A549 (cell line): ENCODE measurements around the gene TMEM86B. TPM values are rescaled to one million over a fixed set of nuclear protein-coding genes. Genes with fewer than 3 reads are reported as not detected.

Experiments used
- ATAC-seq, 2 experiments: fragments of 200-7000 bp in 1 of 2; fragments of >200 bp in 1 of 2; cut with Nextera tagmentation in 1 of 2; cut with Tn5 transposase in 1 of 2; 3 replicates each; pipeline versions ENCODE4 v1.8.0 to v1.9.1; 2018 to 2020; ENCODE audit warnings: mild to moderate bottlenecking in 1 of 2, moderate library complexity in 1 of 2
- CTCF ChIA-PET: fragments of 300-600 bp; sonication (Branson Sonifier 250); formaldehyde crosslinking; extraction: SDS; loops from one replicate; lab custom pipeline; 2021; ENCODE audit warnings: antibody characterized with exemption, inconsistent platforms; lab: Yijun Ruan, JAX
- POLR2A ChIA-PET: fragments of 350-600 bp; formaldehyde crosslinking; extraction: SDS; loops from one replicate; lab custom pipeline; 2021; ENCODE audit warnings: antibody characterized with exemption, inconsistent platforms; lab: Yijun Ruan, JAX
- DNase-seq, 2 experiments: peaks; one replicate each; pipeline versions ENCODE4 v3.0.0 to v3.0.0-alpha.2; 2011 to 2016; ENCODE audit warnings: low read depth in 1 of 2, low spot score in 1 of 2
- FAIRE-seq: peaks from 2 replicates; lab custom pipeline; 2011; peaks lifted over from hg19 to GRCh38; lab: Jason Lieb, UNC
- H3K27ac ChIP-seq, 2 experiments: fragments of >200 bp; sonication (Bioruptor Twin); formaldehyde crosslinking; 3 replicates each; pipeline ENCODE4 v1.5.1; 2016 to 2017
- H3K4me1 ChIP-seq: fragments of >200 bp; sonication (Bioruptor Twin); formaldehyde crosslinking; 3 replicates; pipeline ENCODE4 v1.6.1; 2016
- H3K4me2 ChIP-seq: fragments of >200 bp; sonication (Bioruptor Twin); formaldehyde crosslinking; 3 replicates; pipeline ENCODE4 v1.6.1; 2016
- H3K4me3 ChIP-seq: fragments of >200 bp; sonication (Bioruptor Twin); formaldehyde crosslinking; 3 replicates; pipeline ENCODE4 v1.5.1; 2016
- H3K9me3 ChIP-seq: fragments of >200 bp; sonication (Bioruptor Twin); formaldehyde crosslinking; 3 replicates; pipeline ENCODE4 v1.6.1; 2016
- BCL3 ChIP-seq: fragments of >200 bp; sonication (Bioruptor Twin); formaldehyde crosslinking; IDR thresholded peaks from 3 replicates; pipeline ENCODE4 v1.6.1; 2016
- BHLHE40 ChIP-seq: IDR thresholded peaks from 2 replicates; pipeline ENCODE4 v1.6.1; 2012; ENCODE audit warnings: low read depth, low read length, inconsistent platforms
- CBX8 ChIP-seq: fragments of 200-600 bp; sonication (generic); IDR thresholded peaks from 2 replicates; pipeline ENCODE4 v1.6.1; 2016
- FOSL2 ChIP-seq, 2 experiments: fragments of 450-650 bp in 1 of 2; fragments of >200 bp in 1 of 2; sonication (Bioruptor Twin) in 1 of 2; formaldehyde crosslinking; IDR thresholded peaks; 2 replicates each; pipeline versions ENCODE4 v1.5.0 to v1.6.1; 2016 to 2020; ENCODE audit warnings: mild to moderate bottlenecking in 1 of 2, moderate library complexity in 1 of 2
- HOXB5 ChIP-seq: fragments of 250-450 bp; sonication (Bioruptor Pico); IDR thresholded peaks from 2 replicates; pipeline ENCODE4 v1.5.0; 2020; ENCODE audit warnings: mild to moderate bottlenecking, moderate library complexity
- MYC ChIP-seq: IDR thresholded peaks from 2 replicates; pipeline ENCODE4 v1.6.1; 2012; ENCODE audit warnings: mild to moderate bottlenecking, inconsistent platforms, low read length, improper control_type of control experiment, borderline replicate concordance
- RFX5 ChIP-seq: fragments of 450-650 bp; IDR thresholded peaks from 2 replicates; pipeline ENCODE4 v1.7.1; 2014; ENCODE audit warnings: antibody characterized with exemption, mild to moderate bottlenecking, moderate library complexity
- TFCP2L1 ChIP-seq: fragments of 250-450 bp; sonication (Bioruptor Pico); IDR thresholded peaks from 2 replicates; pipeline ENCODE4 v1.5.0; 2021; ENCODE audit warnings: mild to moderate bottlenecking
- ZFP36 ChIP-seq: fragments of 450-650 bp; IDR thresholded peaks from 2 replicates; pipeline ENCODE4 v1.6.1; 2014; ENCODE audit warnings: borderline replicate concordance; ENCODE audit not compliant: partially characterized antibody
- WGBS: methylation state at CpG from one replicate; pipeline ENCODE4 v1.1.6; 2017; ENCODE audit errors: missing lambda C conversion rate; 5-methylcytosine and 5-hydroxymethylcytosine counted together
- polyA plus RNA-seq, 4 experiments: library from polyadenylated mRNA; depleted of rRNA in 3 of 4; stranded (reverse); fragments of >200 nt; fragmentation: RNase III in 1 of 4; extraction: RNeasy Plus Mini Kit Qiagen cat#74134 plus additional on column Dnase treatment in 1 of 4; gene quantifications; 2 replicates in 3 of 4; 3 replicates in 1 of 4; pipeline ENCODE4 v1.2.3, GENCODE V29; 2011 to 2017
- small RNA-seq, 6 experiments: library from RNA; depleted of rRNA; stranded (forward); fragments of <200 nt; gene quantifications; one replicate each; pipeline ENCODE3, GENCODE V24; 2012
- TF ChIP-seq, protein P1 (sequence below): IDR thresholded peaks from 2 replicates; pipeline ENCODE4 v1.6.1; 2012; ENCODE audit warnings: low read depth, borderline replicate concordance

TMEM86B gene
- polyA plus RNA-seq, 2 of the 4 experiments (the other 2 are of a cell fraction) = 1.6 to 3.4 TPM

- TF ChIP-seq HOXB5 (CRISPR knock-in tag) (peak; percentile 53; the same call in 1 of the 2 replicates), MYC (no peak), BHLHE40 (peak; percentile 85)
- TF ChIP-seq, all 56 proteins: peak for 7
These were observed 48.7 kb downstream of the TMEM86B start, which contains the start of gene SYT5 (continued) for GRCh38 chr19:55179606-55180484.

GRCh38 chr19:55178781-55179599, 49.6 kb downstream of the TMEM86B start:
- Histone ChIP-seq H3K9me3 (no peaks in the 10 kb centered on the region), H3K27ac (no peak overlapping the region; a peak in 1 of 6 replicates), H3K4me3 (peak overlapping the region; percentile 26), H3K4me1 (peaks cover 17% of the 10 kb centered on the region), H3K4me2 (peak overlapping the region; percentile 75)
- POLR2A ChIA-PET = interaction anchor here (1.0 to 1.8 kb wide), 3 partner anchors 10 to 228 kb away, joined by 3 to 7 read pairs (median 5); partner anchors contain the start of genes PPP6R1 and UBE2S
- TF ChIP-seq CBX8 (no peak), FOSL2 (IDR thresholded peaks at IDR 0.05) (no peak), FOSL2 (CRISPR knock-in tag; IDR thresholded peaks at IDR 0.05) (peak; percentile 12; the same call in 1 of the 2 replicates), RFX5 (peak; percentile 32; the same call in 1 of the 2 replicates), BCL3 (no peak), TFCP2L1 (CRISPR knock-in tag) (no peak), ZFP36 (no peak)
- TF ChIP-seq, protein P1, sequence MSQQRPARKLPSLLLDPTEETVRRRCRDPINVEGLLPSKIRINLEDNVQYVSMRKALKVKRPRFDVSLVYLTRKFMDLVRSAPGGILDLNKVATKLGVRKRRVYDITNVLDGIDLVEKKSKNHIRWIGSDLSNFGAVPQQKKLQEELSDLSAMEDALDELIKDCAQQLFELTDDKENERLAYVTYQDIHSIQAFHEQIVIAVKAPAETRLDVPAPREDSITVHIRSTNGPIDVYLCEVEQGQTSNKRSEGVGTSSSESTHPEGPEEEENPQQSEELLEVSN = 0 out of 2 replicates have a peak, but pooled peaks have one; percentile 31
- FAIRE-seq = no peak
- 9% methylated on average over 51 of the region's 61 CpGs for WGBS
- peak; percentile 74 to 80 for ATAC-seq
- CTCF ChIA-PET = interaction anchor here (1.0 to 10.0 kb wide), 8 partner anchors 10 to 452 kb away, joined by 3 to 64 read pairs (median 3); partner anchors contain the start of genes DNAAF3 and TMEM238
- DNase-seq = peak; percentile 91

Small RNA genes lying within 50 kb of the gene (small RNA-seq; reads per million reads assigned to genes)
- 0 reads per million in 6 experiments for gene MIR6802
- gene MIR6803 = 0 to 0.04 (median 0) reads per million in 6 experiments
- gene MIR6804 = 0 reads per million in 6 experiments

Other genes starting within 250 kb of the TMEM86B start
- gene GP6, start 190.5 kb downstream of the TMEM86B start, polyA plus RNA-seq (2011; rRNA removed) = 0.08 and 0.17 TPM in 2 replicates
- 0.08 to 0.12 TPM in 2 of 3 replicates, not detected in the other for gene GP6, start 190.5 kb downstream of the TMEM86B start, polyA plus RNA-seq (2017; fragmentation: RNase III; extraction: RNeasy Plus Mini Kit Qiagen cat#74134 plus additional on column Dnase treatment)
- gene RDH13, start 165.6 kb downstream of the TMEM86B start, polyA plus RNA-seq (2011; rRNA removed) = 10.6 and 10.7 TPM in 2 replicates
- gene RDH13, start 165.6 kb downstream of the TMEM86B start, polyA plus RNA-seq (2017; fragmentation: RNase III; extraction: RNeasy Plus Mini Kit Qiagen cat#74134 plus additional on column Dnase treatment) = 11.3 to 13.0 TPM (median 12.8 TPM) in 3 replicates
- gene EPS8L1, start 152.9 kb downstream of the TMEM86B start, polyA plus RNA-seq (2011; rRNA removed) = 3.8 and 5.3 TPM in 2 replicates
- gene EPS8L1, start 152.9 kb downstream of the TMEM86B start, polyA plus RNA-seq (2017; fragmentation: RNase III; extraction: RNeasy Plus Mini Kit Qiagen cat#74134 plus additional on column Dnase treatment) = 3.5 to 3.8 TPM (median 3.7 TPM) in 3 replicates
- 18.0 and 22.0 TPM in 2 replicates for gene PPP1R12C, start 111.1 kb downstream of the TMEM86B start, polyA plus RNA-seq (2011; rRNA removed)
- gene PPP1R12C, start 111.1 kb downstream of the TMEM86B start, polyA plus RNA-seq (2017; fragmentation: RNase III; extraction: RNeasy Plus Mini Kit Qiagen cat#74134 plus additional on column Dnase treatment) = 62.1 to 70.3 TPM (median 70.2 TPM) in 3 replicates
- gene TNNT1, start 79.6 kb downstream of the TMEM86B start, polyA plus RNA-seq (2011; rRNA removed) = 73.0 and 140 TPM in 2 replicates
- gene TNNT1, start 79.6 kb downstream of the TMEM86B start, polyA plus RNA-seq (2017; fragmentation: RNase III; extraction: RNeasy Plus Mini Kit Qiagen cat#74134 plus additional on column Dnase treatment) = 118 to 155 TPM (median 155 TPM) in 3 replicates
- 4.0 and 7.8 TPM in 2 replicates for gene TNNI3, start 71.0 kb downstream of the TMEM86B start, polyA plus RNA-seq (2011; rRNA removed)
- gene TNNI3, start 71.0 kb downstream of the TMEM86B start, polyA plus RNA-seq (2017; fragmentation: RNase III; extraction: RNeasy Plus Mini Kit Qiagen cat#74134 plus additional on column Dnase treatment) = 6.2 to 7.2 TPM (median 6.5 TPM) in 3 replicates
- gene DNAAF3, start 62.1 kb downstream of the TMEM86B start, polyA plus RNA-seq (2011; rRNA removed) = 3.1 and 4.0 TPM in 2 replicates
- gene DNAAF3, start 62.1 kb downstream of the TMEM86B start, polyA plus RNA-seq (2017; fragmentation: RNase III; extraction: RNeasy Plus Mini Kit Qiagen cat#74134 plus additional on column Dnase treatment) = 3.7 to 5.4 TPM (median 5.3 TPM) in 3 replicates
- 0.23 and 0.69 TPM in 2 replicates for gene SYT5, start 48.5 kb downstream of the TMEM86B start, polyA plus RNA-seq (2011; rRNA removed)
- 0.43 to 0.65 TPM (median 0.63 TPM) in 3 replicates for gene SYT5, start 48.5 kb downstream of the TMEM86B start, polyA plus RNA-seq (2017; fragmentation: RNase III; extraction: RNeasy Plus Mini Kit Qiagen cat#74134 plus additional on column Dnase treatment)
- 4.2 and 5.4 TPM in 2 replicates for gene PTPRH, start 19.3 kb downstream of the TMEM86B start, polyA plus RNA-seq (2011; rRNA removed)
- gene PTPRH, start 19.3 kb downstream of the TMEM86B start, polyA plus RNA-seq (2017; fragmentation: RNase III; extraction: RNeasy Plus Mini Kit Qiagen cat#74134 plus additional on column Dnase treatment) = 1.5 to 1.8 TPM (median 1.6 TPM) in 3 replicates
- 42.9 and 44.6 TPM in 2 replicates for gene PPP6R1, start 30.3 kb upstream of the TMEM86B start, polyA plus RNA-seq (2011; rRNA removed)
- 72.9 to 78.0 TPM (median 76.2 TPM) in 3 replicates for gene PPP6R1, start 30.3 kb upstream of the TMEM86B start, polyA plus RNA-seq (2017; fragmentation: RNase III; extraction: RNeasy Plus Mini Kit Qiagen cat#74134 plus additional on column Dnase treatment)
- 52.1 and 55.3 TPM in 2 replicates for gene HSPBP1, start 51.3 kb upstream of the TMEM86B start, polyA plus RNA-seq (2011; rRNA removed)
- 121 to 127 TPM (median 123 TPM) in 3 replicates for gene HSPBP1, start 51.3 kb upstream of the TMEM86B start, polyA plus RNA-seq (2017; fragmentation: RNase III; extraction: RNeasy Plus Mini Kit Qiagen cat#74134 plus additional on column Dnase treatment)
- 5.5 and 6.6 TPM in 2 replicates for gene BRSK1, start 55.2 kb upstream of the TMEM86B start, polyA plus RNA-seq (2011; rRNA removed)
- 5.0 to 6.1 TPM (median 5.4 TPM) in 3 replicates for gene BRSK1, start 55.2 kb upstream of the TMEM86B start, polyA plus RNA-seq (2017; fragmentation: RNase III; extraction: RNeasy Plus Mini Kit Qiagen cat#74134 plus additional on column Dnase treatment)
- gene TMEM150B, start 96.6 kb upstream of the TMEM86B start, polyA plus RNA-seq (2011; rRNA removed) = 0.39 and 0.52 TPM in 2 replicates
- gene TMEM150B, start 96.6 kb upstream of the TMEM86B start, polyA plus RNA-seq (2017; fragmentation: RNase III; extraction: RNeasy Plus Mini Kit Qiagen cat#74134 plus additional on column Dnase treatment) = 0.26 to 0.45 TPM (median 0.26 TPM) in 3 replicates
- 6.6 and 9.5 TPM in 2 replicates for gene KMT5C, start 111.1 kb upstream of the TMEM86B start, polyA plus RNA-seq (2011; rRNA removed)
- 11.8 to 17.2 TPM (median 15.2 TPM) in 3 replicates for gene KMT5C, start 111.1 kb upstream of the TMEM86B start, polyA plus RNA-seq (2017; fragmentation: RNase III; extraction: RNeasy Plus Mini Kit Qiagen cat#74134 plus additional on column Dnase treatment)
- gene COX6B2, start 126.0 kb upstream of the TMEM86B start, polyA plus RNA-seq (2011; rRNA removed) = 0.78 and 0.82 TPM in 2 replicates
- gene COX6B2, start 126.0 kb upstream of the TMEM86B start, polyA plus RNA-seq (2017; fragmentation: RNase III; extraction: RNeasy Plus Mini Kit Qiagen cat#74134 plus additional on column Dnase treatment) = 3.1 to 6.4 TPM (median 3.9 TPM) in 3 replicates
- not detected in 2 replicates for gene GARIN5B, start 134.5 kb upstream of the TMEM86B start, polyA plus RNA-seq (2011; rRNA removed)
- gene GARIN5B, start 134.5 kb upstream of the TMEM86B start, polyA plus RNA-seq (2017; fragmentation: RNase III; extraction: RNeasy Plus Mini Kit Qiagen cat#74134 plus additional on column Dnase treatment) = 0.05 TPM in 3 replicates
- gene IL11, start 141.7 kb upstream of the TMEM86B start, polyA plus RNA-seq (2011; rRNA removed) = 42.1 and 52.4 TPM in 2 replicates
- gene IL11, start 141.7 kb upstream of the TMEM86B start, polyA plus RNA-seq (2017; fragmentation: RNase III; extraction: RNeasy Plus Mini Kit Qiagen cat#74134 plus additional on column Dnase treatment) = 91.7 to 115 TPM (median 100.0 TPM) in 3 replicates
- gene TMEM190, start 148.1 kb upstream of the TMEM86B start, polyA plus RNA-seq (2011; rRNA removed) = 0.58 and 1.1 TPM in 2 replicates
- 1.2 to 1.9 TPM (median 1.7 TPM) in 3 replicates for gene TMEM190, start 148.1 kb upstream of the TMEM86B start, polyA plus RNA-seq (2017; fragmentation: RNase III; extraction: RNeasy Plus Mini Kit Qiagen cat#74134 plus additional on column Dnase treatment)
- gene TMEM238, start 155.5 kb upstream of the TMEM86B start, polyA plus RNA-seq (2011; rRNA removed) = 0.37 and 0.70 TPM in 2 replicates
- gene TMEM238, start 155.5 kb upstream of the TMEM86B start, polyA plus RNA-seq (2017; fragmentation: RNase III; extraction: RNeasy Plus Mini Kit Qiagen cat#74134 plus additional on column Dnase treatment) = 2.5 to 3.6 TPM (median 2.7 TPM) in 3 replicates
- 329 and 351 TPM in 2 replicates for gene RPL28, start 157.2 kb upstream of the TMEM86B start, polyA plus RNA-seq (2011; rRNA removed)
- 2,012 to 2,083 TPM (median 2,037 TPM) in 3 replicates for gene RPL28, start 157.2 kb upstream of the TMEM86B start, polyA plus RNA-seq (2017; fragmentation: RNase III; extraction: RNeasy Plus Mini Kit Qiagen cat#74134 plus additional on column Dnase treatment)
- 139 and 153 TPM in 2 replicates for gene UBE2S, start 179.0 kb upstream of the TMEM86B start, polyA plus RNA-seq (2011; rRNA removed)
- gene UBE2S, start 179.0 kb upstream of the TMEM86B start, polyA plus RNA-seq (2017; fragmentation: RNase III; extraction: RNeasy Plus Mini Kit Qiagen cat#74134 plus additional on column Dnase treatment) = 267 to 300 TPM (median 295 TPM) in 3 replicates
- 0.03 TPM in 1 of 2 replicates, not detected in the other for gene SHISA7, start 214.5 kb upstream of the TMEM86B start, polyA plus RNA-seq (2011; rRNA removed)
- 0.01 TPM in 1 of 3 replicates, not detected in the others for gene SHISA7, start 214.5 kb upstream of the TMEM86B start, polyA plus RNA-seq (2017; fragmentation: RNase III; extraction: RNeasy Plus Mini Kit Qiagen cat#74134 plus additional on column Dnase treatment)
- 45.3 and 51.5 TPM in 2 replicates for gene ISOC2, start 232.9 kb upstream of the TMEM86B start, polyA plus RNA-seq (2011; rRNA removed)
- 52.7 to 57.8 TPM (median 54.1 TPM) in 3 replicates for gene ISOC2, start 232.9 kb upstream of the TMEM86B start, polyA plus RNA-seq (2017; fragmentation: RNase III; extraction: RNeasy Plus Mini Kit Qiagen cat#74134 plus additional on column Dnase treatment)
- not detected in 2 replicates for gene C19orf85, start 236.0 kb upstream of the TMEM86B start, polyA plus RNA-seq (2011; rRNA removed)
- gene C19orf85, start 236.0 kb upstream of the TMEM86B start, polyA plus RNA-seq (2017; fragmentation: RNase III; extraction: RNeasy Plus Mini Kit Qiagen cat#74134 plus additional on column Dnase treatment) = not detected in 3 replicates
- gene ZNF628, start 247.9 kb upstream of the TMEM86B start, polyA plus RNA-seq (2011; rRNA removed) = 0.32 and 0.48 TPM in 2 replicates
- gene ZNF628, start 247.9 kb upstream of the TMEM86B start, polyA plus RNA-seq (2017; fragmentation: RNase III; extraction: RNeasy Plus Mini Kit Qiagen cat#74134 plus additional on column Dnase treatment) = 4.7 to 5.9 TPM (median 5.7 TPM) in 3 replicates